GM21526 (cell line): ENCODE measurements around the gene PDE6G.

Experiments
- ATAC-seq: cut with Tn5 transposase; IDR thresholded peaks from one replicate; pipeline ENCODE4 v1.9.1; 2021; ENCODE audit warnings: moderate library complexity; ENCODE audit not compliant: unreplicated experiment, low FRiP score

The PDE6G gene

DNA sequence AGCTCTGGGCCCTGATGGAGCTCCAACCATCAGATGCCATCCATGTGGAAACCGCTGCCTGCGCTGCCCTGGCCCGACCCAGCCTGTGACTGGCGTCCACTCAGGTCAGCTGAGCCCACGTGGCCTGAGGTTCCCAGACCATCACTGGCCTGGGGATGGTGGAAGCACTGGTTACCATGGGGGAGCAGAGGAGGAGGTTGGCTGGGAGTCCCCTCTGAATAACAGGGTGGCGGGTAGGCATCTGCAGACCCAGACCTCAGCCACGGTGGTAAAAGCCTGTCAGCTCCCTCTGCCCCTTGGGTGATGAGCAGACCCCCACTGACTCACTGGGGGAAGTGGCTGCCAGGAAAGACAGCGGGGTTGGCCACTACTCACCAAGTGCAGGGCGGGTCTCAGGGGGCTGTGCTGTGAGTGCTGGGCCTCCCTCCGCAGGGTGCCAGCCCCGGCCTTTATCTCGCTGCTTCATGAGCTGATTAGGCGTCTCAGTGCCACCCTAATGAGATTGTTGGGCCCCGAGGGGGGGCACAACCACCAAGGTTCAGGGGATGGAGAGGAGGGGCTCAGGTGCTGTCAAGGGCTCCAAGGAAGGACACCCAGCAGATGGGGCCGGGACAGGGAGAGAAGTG, at the start of gene PDE6G:
Gene PDE6G, minus strand, starts transcription at position 425 of the 626 bp plus-strand sequence. CDS start 3,237 bp downstream, outside the sequence.
- no peak for ATAC-seq

DNA sequence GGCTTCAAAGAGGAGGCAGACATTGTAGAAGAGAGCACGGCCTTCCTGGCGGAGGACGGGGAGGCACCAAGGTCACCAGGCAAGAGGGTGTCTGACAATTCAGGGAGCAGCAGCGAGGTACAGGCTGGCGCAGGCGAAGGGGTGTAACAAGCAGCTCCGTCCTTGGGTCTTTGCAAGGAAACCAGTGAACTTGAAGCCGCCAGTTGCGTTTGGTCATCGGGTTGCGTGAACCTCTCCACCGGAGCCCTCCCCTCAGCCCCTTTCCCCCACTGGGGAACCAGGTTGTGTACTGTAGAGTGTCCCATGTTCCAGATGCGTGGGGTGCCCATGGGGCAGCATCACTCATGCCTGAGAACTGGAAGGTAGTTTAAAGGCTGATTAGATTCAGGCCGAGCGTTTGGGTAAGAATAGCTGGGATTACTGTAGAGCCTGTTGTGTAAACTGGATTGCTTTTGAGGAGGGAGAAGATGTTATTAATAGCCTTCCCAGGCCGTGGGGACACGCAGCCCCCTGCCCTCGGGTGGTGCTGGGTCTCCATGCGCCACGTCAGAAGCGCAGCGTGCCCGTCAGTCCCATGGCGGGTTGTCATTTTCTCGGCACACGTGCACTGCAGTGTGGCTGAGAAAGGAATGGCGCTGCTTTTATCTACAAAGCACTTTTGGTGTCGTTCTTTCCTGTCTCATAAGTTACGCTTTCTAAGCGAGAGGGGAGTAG, 49.3 kb upstream of the PDE6G start:
- no peak for ATAC-seq

DNA sequence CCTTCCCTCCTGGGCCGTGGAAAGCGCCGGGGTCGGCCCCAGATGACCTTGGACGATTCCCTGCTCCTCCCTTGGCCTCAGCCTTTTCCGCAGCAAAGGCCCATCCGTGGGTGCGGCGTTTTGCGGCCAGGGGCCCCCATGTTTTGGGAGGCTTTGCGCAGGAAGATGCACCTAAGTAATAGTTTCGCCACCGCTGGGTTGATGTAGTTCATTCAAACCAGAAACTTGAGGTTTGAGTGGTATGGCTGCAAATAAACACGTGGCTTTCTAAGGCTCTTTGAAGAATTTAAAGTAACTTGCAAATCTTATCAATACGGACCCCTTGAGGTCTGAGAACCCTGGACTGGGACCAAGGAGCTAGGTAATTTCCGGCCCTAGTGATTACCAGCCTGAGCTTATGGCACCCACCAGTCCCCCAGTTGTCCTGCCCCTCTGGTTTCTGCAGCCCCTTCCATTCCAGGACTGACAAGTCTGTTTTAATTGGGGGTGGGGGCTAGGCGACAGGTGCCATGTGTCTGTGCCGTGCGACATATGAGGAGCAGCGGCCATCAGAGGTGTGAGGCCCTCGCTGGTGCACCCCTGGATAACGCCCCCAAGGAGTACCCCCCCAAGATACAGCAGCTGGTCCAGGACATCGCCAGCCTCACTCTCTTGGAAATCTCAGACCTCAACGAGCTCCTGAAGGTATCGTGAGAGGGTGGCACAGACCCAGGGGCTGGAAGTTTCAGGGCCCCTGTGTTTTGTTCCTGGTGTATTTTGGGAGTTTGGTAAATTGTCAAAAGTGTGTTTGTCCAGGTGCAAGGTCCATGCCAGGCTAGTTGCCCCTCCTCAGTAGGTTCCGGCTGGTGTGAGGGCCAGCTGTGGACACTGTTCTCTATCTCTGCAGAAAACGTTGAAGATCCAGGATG, 47.7 kb upstream of the PDE6G start:
- no peak for ATAC-seq

DNA sequence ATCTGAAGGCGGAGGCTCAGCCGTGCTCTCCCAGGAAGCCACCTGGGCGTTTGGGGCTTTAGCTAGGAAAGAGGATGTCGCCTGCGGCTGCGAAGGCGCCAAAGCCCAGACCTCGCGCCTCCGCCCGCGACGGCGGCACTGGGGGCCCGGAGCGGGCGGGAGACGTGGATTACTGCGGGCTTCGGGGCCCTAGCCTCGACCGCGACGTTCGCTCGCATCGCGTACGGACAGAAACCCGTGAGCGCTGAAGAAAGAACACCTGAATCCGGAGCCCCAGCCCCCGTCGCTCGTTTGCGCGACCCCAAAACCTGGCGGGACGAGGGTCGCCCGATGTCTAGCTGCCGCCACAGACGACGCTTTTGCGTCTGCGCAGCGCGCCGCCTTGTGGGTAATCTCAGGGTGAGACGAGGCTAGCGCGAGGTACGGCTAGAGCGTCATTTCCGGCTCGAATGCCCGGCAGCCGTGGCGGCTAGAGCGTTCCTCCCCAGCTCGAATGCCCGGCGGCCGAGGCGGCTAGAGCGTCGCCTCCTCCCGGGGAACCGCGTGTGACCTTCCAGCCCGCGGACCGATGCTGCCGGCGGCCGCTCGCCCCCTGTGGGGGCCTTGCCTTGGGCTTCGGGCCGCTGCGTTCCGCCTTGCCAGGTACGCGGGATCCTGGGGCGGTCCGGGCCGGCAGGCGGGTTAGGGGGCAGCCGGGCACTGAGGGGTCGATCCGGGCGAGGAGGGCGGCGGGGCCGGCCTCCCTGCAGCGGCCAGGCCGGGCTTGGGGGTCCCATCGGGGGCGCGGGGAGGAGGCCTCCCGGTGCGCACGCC, 46.8 kb upstream of the PDE6G start, which contains the start of gene MRPL12:
Gene MRPL12, plus strand, starts transcription at position 434 of the 813 bp plus-strand sequence. Its CDS starts 135 bp downstream, at position 569.
- peak; percentile 68 for ATAC-seq

DNA sequence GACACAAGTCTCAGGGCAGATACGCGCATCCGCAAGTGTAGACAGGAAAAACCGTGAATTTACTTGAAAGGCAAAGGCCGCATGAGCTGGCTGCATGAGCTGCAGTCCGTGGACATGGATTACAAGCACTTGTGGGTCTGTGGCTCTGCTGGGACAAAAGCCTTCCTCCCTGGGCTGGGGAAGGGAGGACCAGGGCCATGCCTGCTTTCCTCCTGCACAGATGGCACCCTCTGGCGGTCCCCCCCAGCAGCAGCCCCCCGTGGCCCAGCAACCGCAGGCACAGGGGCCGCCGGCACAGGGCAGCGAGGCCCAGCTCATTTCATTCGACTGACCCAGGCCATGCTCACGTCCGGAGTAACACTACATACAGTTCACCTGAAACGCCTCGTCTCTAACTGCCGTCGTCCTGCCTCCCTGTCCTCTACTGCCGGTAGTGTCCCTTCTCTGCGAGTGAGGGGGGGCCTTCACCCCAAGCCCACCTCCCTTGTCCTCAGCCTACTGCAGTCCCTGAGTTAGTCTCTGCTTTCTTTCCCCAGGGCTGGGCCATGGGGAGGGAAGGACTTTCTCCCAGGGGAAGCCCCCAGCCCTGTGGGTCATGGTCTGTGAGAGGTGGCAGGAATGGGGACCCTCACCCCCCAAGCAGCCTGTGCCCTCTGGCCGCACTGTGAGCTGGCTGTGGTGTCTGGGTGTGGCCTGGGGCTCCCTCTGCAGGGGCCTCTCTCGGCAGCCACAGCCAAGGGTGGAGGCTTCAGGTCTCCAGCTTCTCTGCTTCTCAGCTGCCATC, 45.1 kb upstream of the PDE6G start:
- ATAC-seq: no peak

DNA sequence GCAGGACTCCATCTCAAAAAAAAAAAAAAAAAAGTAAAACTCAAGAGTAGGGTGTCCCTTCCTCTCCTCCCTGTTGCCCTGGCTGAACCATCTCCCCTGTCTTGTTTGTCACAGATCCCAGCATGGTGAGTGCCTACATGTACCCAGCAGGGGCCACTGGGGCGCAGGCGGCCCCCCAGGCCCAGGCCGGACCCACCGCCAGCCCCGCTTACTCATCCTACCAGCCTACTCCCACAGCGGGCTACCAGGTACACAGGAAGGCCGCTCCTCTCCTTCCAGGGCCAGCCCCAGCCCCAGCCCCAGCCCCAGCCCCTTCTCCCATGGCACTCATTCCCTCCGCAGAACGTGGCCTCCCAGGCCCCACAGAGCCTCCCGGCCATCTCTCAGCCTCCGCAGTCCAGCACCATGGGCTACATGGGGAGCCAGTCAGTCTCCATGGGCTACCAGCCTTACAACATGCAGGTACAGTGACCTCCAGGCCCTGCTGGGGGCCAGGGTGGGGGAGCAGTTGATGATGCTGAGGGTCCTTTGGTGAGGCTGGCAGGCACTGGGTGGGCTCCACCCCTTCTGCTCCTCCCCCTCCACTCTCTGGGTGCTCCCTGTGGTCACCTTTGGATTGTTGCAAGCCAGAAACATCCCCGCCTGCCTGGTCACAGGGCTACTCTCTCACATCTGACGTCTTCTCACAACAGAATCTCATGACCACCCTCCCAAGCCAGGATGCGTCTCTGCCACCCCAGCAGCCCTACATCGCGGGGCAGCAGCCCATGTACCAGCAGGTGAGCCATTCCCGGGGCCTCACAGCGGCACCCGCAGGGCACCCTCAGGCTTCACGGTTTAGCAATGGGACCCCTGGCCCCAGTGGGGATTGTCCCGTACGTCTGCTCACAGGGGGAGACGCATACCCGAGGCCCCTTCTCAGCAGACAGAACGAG, 44.3 kb upstream of the PDE6G start:
- no peak for ATAC-seq

DNA sequence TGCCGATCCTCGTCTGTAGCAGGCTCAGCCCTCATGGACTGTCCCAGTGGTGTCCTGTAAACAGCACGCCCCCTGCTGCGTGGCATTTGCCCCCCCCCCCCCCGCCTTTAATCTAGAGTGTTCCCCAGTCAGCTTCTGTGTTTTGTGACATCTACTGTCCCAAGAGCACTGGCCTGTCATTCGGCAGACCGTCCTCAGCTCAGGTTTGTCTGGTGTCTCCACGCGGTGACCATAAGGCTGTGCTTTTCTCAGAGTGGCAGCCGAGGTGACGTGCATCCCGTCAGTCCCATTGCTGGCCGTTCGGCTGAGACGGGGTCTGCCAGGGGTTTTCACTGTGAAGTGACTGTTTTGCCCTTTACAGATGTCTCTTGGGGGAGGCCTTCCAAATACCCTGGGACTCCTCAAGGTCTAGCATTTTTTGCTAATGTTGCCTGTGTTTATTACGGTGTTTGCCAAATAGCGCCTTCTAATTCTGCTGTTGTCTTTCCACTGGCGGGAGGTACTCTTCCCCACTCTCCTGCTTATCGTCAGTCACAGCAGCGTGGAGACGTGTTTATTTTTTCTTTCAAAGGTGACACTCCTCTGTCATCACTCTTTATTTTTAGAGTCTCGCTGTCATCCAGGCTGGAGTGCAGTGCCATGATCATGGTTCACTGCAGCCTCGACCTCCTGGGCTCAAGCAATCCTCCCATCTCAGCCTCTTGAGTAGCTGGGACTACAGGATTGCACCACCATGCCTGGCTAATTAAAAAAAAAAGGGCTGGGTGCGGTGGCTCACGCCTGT, 41.1 kb upstream of the PDE6G start:
- ATAC-seq: no peak

DNA sequence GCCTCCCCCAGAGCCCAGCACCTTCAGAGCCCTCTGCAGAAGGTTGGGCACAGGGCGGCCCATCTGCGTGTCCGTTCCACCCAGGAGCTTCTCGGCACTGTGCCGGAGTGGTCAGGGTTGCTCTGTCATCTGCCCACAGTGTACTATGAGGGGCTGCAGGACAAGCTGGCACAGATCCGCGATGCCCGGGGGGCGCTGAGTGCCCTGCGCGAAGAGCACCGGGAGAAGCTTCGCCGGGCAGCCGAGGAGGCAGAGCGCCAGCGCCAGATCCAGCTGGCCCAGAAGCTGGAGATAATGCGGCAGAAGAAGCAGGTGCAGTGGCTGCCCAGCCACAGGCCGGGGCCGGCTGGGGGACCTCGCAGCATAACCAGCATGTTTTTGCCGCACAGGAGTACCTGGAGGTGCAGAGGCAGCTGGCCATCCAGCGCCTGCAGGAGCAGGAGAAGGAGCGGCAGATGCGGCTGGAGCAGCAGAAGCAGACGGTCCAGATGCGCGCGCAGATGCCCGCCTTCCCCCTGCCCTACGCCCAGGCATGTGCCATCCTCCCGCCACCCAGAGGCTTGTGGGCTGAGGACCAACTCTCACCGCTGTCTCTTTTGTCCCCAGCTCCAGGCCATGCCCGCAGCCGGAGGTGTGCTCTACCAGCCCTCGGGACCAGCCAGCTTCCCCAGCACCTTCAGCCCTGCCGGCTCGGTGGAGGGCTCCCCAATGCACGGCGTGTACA, 40.0 kb upstream of the PDE6G start:
- no peak for ATAC-seq

DNA sequence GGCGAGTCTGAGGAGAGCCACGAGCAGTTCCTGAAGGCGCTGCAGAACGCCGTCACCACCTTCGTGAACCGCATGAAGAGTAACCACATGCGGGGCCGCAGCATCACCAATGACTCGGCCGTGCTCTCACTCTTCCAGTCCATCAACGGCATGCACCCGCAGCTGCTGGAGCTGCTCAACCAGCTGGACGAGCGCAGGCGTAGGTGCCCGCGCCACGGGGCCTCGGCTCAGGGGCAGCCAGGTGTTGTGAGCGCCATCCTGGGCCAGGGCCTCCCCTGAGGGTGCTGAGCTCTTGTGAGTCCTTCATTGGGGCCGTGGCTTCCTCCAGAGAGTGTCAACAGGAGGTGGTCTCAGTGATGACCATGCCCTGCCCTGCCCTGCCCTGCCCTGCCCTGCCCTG, 39.5 kb upstream of the PDE6G start:
- ATAC-seq: no peak

DNA sequence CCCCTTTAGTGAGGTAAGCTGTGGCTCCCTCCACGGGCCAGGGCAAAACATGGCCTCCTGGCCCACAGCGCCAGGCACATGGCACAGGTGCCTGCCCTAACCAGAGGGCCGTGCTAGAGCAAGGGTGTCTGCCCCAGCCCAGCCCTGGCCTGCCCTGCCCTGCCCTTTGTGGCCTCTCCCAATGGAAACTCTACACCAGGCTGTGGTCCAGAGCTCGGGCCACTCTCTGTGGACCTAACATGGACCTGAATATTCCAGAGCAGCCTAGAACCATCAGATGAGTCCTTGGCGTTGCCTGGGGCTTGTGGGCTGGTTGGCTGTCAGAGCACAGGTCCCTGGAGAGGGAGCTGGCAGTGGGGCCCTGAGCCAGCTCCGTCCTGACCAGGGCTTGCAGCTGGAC, 38.9 kb upstream of the PDE6G start:
- ATAC-seq: no peak

DNA sequence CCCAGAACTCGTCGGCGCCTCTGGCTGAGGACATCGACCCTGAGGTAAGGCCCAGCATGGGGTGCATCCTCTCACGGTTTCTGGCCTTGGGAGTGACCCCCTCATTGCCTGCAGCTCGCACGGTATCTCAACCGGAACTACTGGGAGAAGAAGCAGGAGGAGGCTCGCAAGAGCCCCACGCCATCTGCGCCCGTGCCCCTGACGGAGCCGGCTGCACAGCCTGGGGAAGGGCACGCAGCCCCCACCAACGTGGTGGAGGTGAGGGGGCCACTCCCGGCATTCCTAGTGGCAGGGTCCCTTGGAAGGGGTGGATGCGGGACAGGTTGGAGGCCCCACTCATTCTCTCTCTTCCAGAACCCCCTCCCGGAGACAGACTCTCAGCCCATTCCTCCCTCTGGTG, 38.5 kb upstream of the PDE6G start:
- no peak for ATAC-seq

DNA sequence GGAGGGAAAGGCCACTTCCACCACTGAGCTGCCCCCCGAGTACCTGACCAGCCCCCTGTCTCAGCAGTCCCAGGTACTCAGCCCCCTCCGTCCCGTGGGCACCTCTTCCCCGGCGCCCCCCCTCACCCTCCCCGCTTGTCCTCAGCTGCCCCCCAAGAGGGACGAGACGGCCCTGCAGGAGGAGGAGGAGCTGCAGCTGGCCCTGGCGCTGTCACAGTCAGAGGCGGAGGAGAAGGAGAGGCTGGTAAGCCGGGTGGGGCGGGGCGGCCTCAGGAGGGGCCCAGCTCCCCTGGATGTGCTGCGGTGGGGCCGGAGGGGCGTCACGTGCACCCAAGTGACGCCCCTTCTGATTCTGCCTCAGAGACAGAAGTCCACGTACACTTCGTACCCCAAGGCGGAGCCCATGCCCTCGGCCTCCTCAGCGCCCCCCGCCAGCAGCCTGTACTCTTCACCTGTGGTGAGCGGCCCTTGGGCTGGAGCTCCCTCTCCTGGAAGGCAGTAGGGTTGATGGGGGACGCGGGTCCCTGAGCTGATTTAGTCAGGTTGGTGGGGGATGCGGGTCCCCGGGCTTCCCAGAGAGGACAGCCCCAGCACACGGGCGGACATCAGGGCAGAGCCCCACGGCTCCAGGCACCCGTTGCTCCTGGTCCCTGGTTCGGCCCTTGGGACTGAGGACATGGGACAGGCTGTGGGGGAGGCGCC, 37.3 kb upstream of the PDE6G start:
- no peak for ATAC-seq

DNA sequence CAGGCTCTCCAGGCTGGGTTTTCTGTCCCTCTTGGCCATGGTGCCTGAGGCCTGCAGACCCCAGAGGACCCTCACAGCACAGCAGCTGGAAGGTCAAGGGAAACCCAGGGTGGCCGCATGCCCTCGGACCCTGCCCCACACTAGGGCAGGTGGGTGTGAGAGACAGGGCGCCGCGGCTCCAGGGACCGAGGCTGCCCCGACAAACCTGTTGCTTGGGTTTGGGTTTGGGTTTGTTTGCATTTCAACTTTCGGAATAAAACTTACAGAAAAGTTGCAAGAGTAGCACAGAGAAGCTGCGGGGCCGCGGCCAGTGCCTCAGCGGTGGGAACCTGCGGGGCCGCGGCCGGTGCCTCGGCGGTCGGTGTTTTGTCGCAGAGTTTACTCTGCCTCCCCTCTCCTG, 35.3 kb upstream of the PDE6G start:
- no peak for ATAC-seq

DNA sequence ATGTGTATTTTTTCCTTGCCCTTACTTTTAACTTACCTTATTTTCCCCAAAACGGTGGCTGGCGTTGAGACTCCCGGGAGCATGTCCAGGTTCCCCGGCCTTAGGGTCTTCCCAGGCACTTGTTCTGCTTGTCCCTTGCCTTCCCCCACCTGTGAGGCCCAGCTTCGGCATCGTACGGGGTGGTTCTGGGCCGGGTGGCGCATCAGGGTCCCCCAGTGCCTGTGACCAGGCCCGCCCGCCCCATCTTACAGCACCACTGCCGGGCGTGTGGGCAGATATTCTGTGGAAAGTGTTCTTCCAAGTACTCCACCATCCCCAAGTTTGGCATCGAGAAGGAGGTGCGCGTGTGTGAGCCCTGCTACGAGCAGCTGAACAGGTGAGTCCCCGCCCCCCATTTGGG, 34.9 kb upstream of the PDE6G start:
- ATAC-seq: no peak

DNA sequence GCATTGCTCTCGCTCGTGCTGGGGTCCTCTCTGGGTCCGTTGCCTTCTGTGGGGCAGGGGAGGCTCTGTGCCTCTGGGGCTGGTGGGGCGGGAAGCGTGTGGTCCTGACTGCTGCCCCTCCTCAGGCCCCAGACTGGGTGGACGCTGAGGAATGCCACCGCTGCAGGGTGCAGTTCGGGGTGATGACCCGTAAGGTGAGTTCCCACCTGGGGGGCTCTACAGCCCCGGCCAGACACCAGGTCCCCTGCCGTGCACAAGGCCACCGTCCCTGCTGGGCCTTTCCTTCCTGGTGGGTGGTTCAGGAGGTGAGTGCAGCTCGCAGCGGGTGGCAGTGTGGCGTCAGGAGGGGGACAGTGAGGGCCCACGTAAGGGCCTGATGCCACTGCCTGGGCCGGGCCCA, 34.2 kb upstream of the PDE6G start:
- no peak for ATAC-seq

DNA sequence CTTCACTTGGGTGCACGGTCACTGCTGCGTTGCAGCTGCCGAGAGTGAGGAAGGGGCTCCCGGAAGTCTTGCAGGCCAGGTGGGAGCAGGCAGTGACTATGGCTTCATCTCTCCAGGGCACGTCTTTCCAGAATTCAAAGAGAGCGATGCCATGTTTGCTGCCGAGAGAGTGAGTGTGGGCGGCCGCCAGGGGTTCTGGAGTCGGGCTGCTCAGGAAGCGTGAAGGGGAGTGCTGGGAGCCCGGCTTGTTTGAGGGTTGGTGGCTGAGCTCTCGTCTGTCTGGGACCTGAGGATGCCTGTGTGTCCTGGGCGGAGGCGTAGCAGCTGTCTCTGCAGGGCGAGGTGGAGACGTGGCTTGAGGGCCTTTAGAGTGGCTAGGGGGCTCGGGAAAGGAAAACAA, 33.7 kb upstream of the PDE6G start:
- ATAC-seq: no peak

DNA sequence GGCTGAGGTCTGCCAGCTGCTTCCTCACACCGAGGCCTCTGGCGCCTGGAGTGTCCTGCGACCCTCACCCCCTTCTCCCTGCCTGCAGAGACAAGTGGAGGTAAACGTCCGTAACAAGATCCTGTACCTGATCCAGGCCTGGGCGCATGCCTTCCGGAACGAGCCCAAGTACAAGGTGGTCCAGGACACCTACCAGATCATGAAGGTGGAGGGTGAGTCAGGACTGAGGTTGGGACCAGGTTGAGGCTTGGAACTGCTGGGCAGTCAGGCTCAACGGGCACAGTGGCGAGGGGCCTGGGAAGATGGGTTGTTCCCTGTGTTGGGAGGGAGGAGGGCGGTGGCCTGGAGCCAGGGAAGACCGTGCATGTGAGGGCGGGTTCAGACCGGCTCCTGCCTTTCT, 32.3 kb upstream of the PDE6G start:
- no peak for ATAC-seq
